Rectal smooth muscle tissue (tissue), 1 donor: Measurements from ENCODE around the gene RNASEH2A.

ENCODE experiments used
- H3K27ac ChIP-seq: one replicate; pipeline ENCODE4 v1.7.0; 2013; ENCODE audit warnings: low read depth, low read length, inconsistent platforms
- H3K27me3 ChIP-seq: one replicate; pipeline ENCODE4 v1.7.0; 2013; ENCODE audit warnings: low read length; ENCODE audit not compliant: control insufficient read depth, insufficient read depth
- H3K36me3 ChIP-seq: one replicate; pipeline ENCODE4 v1.7.0; 2013; ENCODE audit warnings: low read length; ENCODE audit not compliant: control insufficient read depth, insufficient read depth
- H3K4me1 ChIP-seq: one replicate; pipeline ENCODE4 v1.7.0; 2013; ENCODE audit warnings: low read length; ENCODE audit not compliant: control insufficient read depth, insufficient read depth
- H3K4me3 ChIP-seq: one replicate; pipeline ENCODE4 v1.7.0; 2013; ENCODE audit warnings: low read length
- H3K9ac ChIP-seq: one replicate; pipeline ENCODE4 v1.7.0; 2013; ENCODE audit warnings: low read length

RNASEH2A gene

DNA sequence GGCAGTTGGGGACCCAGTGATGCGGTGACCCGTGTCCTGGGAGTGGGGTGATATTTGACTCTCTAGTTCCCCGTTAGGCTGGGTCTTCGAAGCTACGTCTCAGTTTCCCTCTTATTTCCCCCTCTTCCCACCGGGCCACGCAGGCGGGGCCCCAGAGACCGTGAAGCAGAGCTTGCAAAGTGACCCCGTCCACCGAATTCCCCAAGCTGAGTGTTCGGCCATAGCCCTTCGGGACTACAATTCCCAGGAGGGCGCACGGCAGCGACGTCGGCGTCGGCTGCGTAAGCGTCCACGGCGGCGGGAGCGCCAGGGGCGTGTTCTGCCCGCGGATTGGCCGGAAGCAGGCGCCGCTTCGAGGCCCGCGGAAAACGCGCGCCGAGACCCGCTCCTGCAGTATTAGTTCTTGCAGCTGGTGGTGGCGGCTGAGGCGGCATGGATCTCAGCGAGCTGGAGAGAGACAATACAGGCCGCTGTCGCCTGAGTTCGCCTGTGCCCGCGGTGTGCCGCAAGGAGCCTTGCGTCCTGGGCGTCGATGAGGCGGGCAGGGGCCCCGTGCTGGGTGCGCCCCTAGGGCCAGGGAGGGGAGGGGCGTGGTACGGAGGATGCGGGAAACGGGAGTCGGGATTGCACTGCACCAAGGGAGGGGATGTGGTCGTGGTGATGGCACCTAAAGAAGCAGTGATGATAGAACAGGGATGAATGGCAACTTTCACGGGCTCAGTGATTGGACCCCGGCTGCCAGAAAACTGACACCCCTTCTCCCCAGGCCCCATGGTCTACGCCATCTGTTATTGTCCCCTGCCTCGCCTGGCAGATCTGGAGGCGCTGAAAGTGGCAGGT lies at the start of gene RNASEH2A:
RNASEH2A (plus strand) TSS at position 343 of the 840 bp plus-strand sequence; CDS start at position 433, 90 bp downstream.
- Histone ChIP-seq H3K9ac (peak within 1 kb of the TSS; percentile 72), H3K4me1 (peaks cover 6% of the 10 kb centered on the region), H3K27me3 (no peaks in the 10 kb centered on the region), H3K27ac (peak within 1 kb of the TSS; percentile 72), H3K4me3 (peak within 1 kb of the TSS; percentile 91), H3K36me3 (no peaks in the 10 kb centered on the region)

DNA sequence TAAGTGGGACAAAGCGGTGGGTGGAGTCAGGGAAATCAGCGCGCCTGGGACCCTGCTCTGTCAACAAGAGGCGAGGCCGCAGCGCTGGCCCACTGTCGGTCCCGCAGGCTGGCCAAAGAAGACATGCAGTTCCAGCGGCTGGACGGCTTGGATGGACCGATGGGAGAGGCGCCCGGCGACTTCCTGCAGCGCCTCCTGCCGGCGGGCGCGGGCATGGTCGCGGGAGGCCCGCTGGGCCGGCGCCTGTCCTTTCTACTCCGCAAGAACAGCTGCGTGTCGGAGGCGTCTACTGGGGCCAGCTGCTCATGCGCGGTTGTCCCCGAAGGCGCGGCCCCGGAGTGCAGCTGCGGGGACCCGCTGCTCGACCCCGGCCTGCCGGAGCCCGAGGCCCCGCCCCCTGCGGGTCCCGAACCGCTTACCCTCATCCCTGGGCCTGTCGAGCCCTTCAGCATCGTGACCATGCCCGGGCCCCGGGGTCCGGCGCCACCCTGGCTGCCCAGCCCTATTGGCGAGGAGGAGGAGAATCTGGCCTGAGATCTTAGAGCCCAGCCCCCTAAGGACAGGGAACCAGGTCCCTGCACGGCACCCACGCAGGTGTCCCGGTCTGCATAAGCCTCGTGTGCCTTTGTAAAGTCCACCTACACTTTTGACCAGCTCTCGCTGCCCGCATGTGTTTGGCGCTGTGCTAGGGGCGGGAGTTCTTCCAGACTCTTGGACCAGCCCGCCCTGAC lies 48.7 kb upstream of the RNASEH2A start:
- no peak overlapping the region for H3K27ac ChIP-seq
- H3K27me3 ChIP-seq, result no peaks in the 10 kb centered on the region
- no peaks in the 10 kb centered on the region for H3K4me1 ChIP-seq
- no peaks in the 10 kb centered on the region for H3K36me3 ChIP-seq
- peak overlapping the region; percentile 51 for H3K4me3 ChIP-seq
- no peak overlapping the region for H3K9ac ChIP-seq

- H3K36me3 ChIP-seq, result peaks cover 4% of the 10 kb centered on the region
- no peak overlapping the region for H3K27ac ChIP-seq
- no peaks in the 10 kb centered on the region for H3K27me3 ChIP-seq
- H3K9ac ChIP-seq, result no peak overlapping the region
- no peak overlapping the region for H3K4me3 ChIP-seq
- H3K4me1 ChIP-seq, result no peaks in the 10 kb centered on the region
These were observed 46.7 kb upstream of the RNASEH2A start for GRCh38 chr19:12759686-12760085.

GRCh38 chr19:12763100-12763499 lies 43.3 kb upstream of the RNASEH2A start:
- no peaks in the 10 kb centered on the region for H3K27me3 ChIP-seq
- peaks cover 2% of the 10 kb centered on the region for H3K4me1 ChIP-seq
- H3K27ac ChIP-seq, result no peak overlapping the region
- peaks cover 4% of the 10 kb centered on the region for H3K36me3 ChIP-seq
- H3K9ac ChIP-seq, result no peak overlapping the region
- H3K4me3 ChIP-seq, result no peak overlapping the region

DNA sequence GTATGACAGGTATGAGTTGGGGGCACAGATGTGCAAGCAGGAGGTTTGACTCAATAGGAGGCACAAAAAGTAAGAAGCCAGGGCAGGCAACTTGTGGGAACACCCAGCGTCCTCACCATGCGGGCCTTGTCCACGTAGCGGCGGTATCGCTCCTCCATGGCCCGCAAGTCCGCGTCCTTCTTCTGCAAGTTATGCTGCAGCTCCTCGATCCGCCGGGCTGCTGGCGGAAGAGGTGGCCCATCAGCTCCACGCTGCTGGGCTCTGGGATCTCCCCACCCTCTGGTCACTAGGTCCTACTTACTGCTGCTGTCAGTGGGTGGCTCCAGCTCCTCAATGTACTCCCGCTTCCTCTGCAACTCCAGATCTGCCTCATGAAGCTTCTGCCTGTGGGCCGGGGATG lies 41.7 kb upstream of the RNASEH2A start:
- Histone ChIP-seq H3K4me1 (peaks cover 2% of the 10 kb centered on the region), H3K27me3 (no peaks in the 10 kb centered on the region), H3K9ac (no peak overlapping the region), H3K36me3 (peaks cover 4% of the 10 kb centered on the region), H3K4me3 (no peak overlapping the region), H3K27ac (no peak overlapping the region)

- Histone ChIP-seq H3K9ac (no peak overlapping the region), H3K27ac (peak overlapping the region; percentile 61), H3K36me3 (peaks cover 6% of the 10 kb centered on the region), H3K4me3 (peak overlapping the region; percentile 70), H3K4me1 (peaks cover 2% of the 10 kb centered on the region), H3K27me3 (no peaks in the 10 kb centered on the region)
These were observed 40.3 kb upstream of the RNASEH2A start for GRCh38 chr19:12766051-12766521.

- Histone ChIP-seq H3K9ac (no peak overlapping the region), H3K4me1 (peaks cover 2% of the 10 kb centered on the region), H3K27ac (no peak overlapping the region), H3K4me3 (no peak overlapping the region), H3K36me3 (peaks cover 6% of the 10 kb centered on the region), H3K27me3 (no peaks in the 10 kb centered on the region)
These were observed 39.2 kb upstream of the RNASEH2A start for GRCh38 chr19:12767150-12767549.

GRCh38 chr19:12767666-12768065 lies 38.7 kb upstream of the RNASEH2A start:
- H3K4me3 ChIP-seq, result no peak overlapping the region
- H3K27me3 ChIP-seq, result no peaks in the 10 kb centered on the region
- H3K9ac ChIP-seq, result no peak overlapping the region
- H3K27ac ChIP-seq, result no peak overlapping the region
- peaks cover 6% of the 10 kb centered on the region for H3K36me3 ChIP-seq
- H3K4me1 ChIP-seq, result peaks cover 2% of the 10 kb centered on the region

GRCh38 chr19:12769689-12770088 lies 36.7 kb upstream of the RNASEH2A start:
- no peak overlapping the region for H3K27ac ChIP-seq
- H3K4me1 ChIP-seq, result peaks cover 2% of the 10 kb centered on the region
- H3K27me3 ChIP-seq, result no peaks in the 10 kb centered on the region
- H3K9ac ChIP-seq, result no peak overlapping the region
- H3K4me3 ChIP-seq, result no peak overlapping the region
- peaks cover 2% of the 10 kb centered on the region for H3K36me3 ChIP-seq

GRCh38 chr19:12770922-12771321 lies 35.5 kb upstream of the RNASEH2A start:
- H3K4me1 ChIP-seq, result peaks cover 5% of the 10 kb centered on the region
- peaks cover 2% of the 10 kb centered on the region for H3K36me3 ChIP-seq
- H3K27me3 ChIP-seq, result no peaks in the 10 kb centered on the region
- H3K4me3 ChIP-seq, result no peak overlapping the region
- no peak overlapping the region for H3K9ac ChIP-seq
- no peak overlapping the region for H3K27ac ChIP-seq

- peaks cover 5% of the 10 kb centered on the region for H3K4me1 ChIP-seq
- no peak overlapping the region for H3K9ac ChIP-seq
- H3K27ac ChIP-seq, result no peak overlapping the region
- peaks cover 2% of the 10 kb centered on the region for H3K36me3 ChIP-seq
- H3K4me3 ChIP-seq, result no peak overlapping the region
- no peaks in the 10 kb centered on the region for H3K27me3 ChIP-seq
These were observed 34.1 kb upstream of the RNASEH2A start for GRCh38 chr19:12772323-12772722.

DNA sequence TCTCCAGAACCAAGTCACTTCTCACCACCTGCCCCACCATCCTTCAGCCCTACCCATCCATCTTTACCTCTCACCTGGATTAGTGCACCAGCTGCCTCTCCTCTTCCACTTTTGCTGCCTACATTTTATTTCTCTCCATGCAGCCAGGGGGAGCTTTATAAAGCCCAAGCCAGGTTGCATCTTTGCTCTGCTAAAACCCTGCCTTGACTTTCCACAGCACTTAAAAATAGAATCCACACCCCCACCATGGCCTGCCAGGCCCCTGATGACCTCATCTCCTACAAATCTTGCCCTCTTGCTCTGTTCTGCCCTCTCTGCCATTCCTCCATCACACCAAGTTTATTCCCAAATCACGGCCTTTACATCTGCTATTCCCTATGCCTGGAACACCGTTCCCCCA lies 32.8 kb upstream of the RNASEH2A start:
- no peaks in the 10 kb centered on the region for H3K27me3 ChIP-seq
- H3K36me3 ChIP-seq, result peaks cover 2% of the 10 kb centered on the region
- H3K27ac ChIP-seq, result no peak overlapping the region
- H3K9ac ChIP-seq, result no peak overlapping the region
- peaks cover 7% of the 10 kb centered on the region for H3K4me1 ChIP-seq
- no peak overlapping the region for H3K4me3 ChIP-seq
